Memory B cell (primary cell): ENCODE measurements around the gene SLC22A23.

Experiments used
- ATAC-seq: fragments of 150-1000 bp; cut with Tn5 transposase; 2 replicates; pipeline ENCODE4 v1.10.0; 2021; ENCODE audit warnings: low read depth, mild to moderate bottlenecking, moderate library complexity
- DNase-seq, 2 donors: peaks; one replicate each; pipeline ENCODE4 v3.0.0; 2022; ENCODE audit warnings: low spot score in 2 of 2
- H3K27ac Mint-ChIP-seq: one replicate; pipeline ENCODE4 v1.8.0; 2022; ENCODE audit warnings: mild to moderate bottlenecking, moderate library complexity, mixed read lengths
- H3K27me3 Mint-ChIP-seq: one replicate; pipeline ENCODE4 v1.8.0; 2022; ENCODE audit warnings: mixed read lengths
- H3K36me3 Mint-ChIP-seq: one replicate; pipeline ENCODE4 v1.8.0; 2022; ENCODE audit warnings: mild to moderate bottlenecking, mixed read lengths
- H3K4me1 Mint-ChIP-seq: one replicate; pipeline ENCODE4 v1.8.0; 2022; ENCODE audit warnings: mixed read lengths
- H3K4me3 Mint-ChIP-seq: one replicate; pipeline ENCODE4 v1.8.0; 2022; ENCODE audit warnings: mild to moderate bottlenecking, moderate library complexity, mixed read lengths
- H3K9me3 Mint-ChIP-seq: one replicate; pipeline ENCODE4 v1.8.0; 2022; ENCODE audit warnings: mixed read lengths

SLC22A23 gene

DNA sequence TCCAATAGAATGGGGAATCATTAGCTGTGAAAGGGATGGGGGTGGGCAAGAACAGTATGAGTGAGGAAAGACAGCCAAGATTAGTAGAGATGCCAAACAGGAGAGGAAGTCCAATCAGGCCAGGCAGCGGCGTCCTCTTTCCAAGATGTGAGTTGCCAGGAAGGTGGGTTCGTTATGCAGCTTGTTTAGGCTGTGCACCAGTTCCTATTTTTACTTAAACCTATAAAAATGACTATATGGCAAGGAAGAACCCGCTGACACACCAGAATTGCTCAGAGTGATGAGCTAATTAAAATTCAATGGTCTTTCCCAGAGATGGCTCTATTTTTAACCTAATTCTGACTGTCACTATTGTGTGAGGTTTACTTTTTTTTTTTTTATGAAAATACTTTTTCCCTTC lies 88.2 kb downstream of the SLC22A23 start:
- H3K4me3 Mint-ChIP-seq: no peak overlapping the region
- peaks cover 4% of the 10 kb centered on the region for H3K27me3 Mint-ChIP-seq
- no peak for ATAC-seq
- H3K27ac Mint-ChIP-seq: no peak overlapping the region
- DNase-seq: no peak
- no peaks in the 10 kb centered on the region for H3K4me1 Mint-ChIP-seq
- no peaks in the 10 kb centered on the region for H3K9me3 Mint-ChIP-seq
- no peaks in the 10 kb centered on the region for H3K36me3 Mint-ChIP-seq

GRCh38 chr6:3367630-3368029 lies 89.2 kb downstream of the SLC22A23 start:
- ATAC-seq: no peak
- no peak overlapping the region for H3K4me3 Mint-ChIP-seq

GRCh38 chr6:3366596-3367413 lies 90.0 kb downstream of the SLC22A23 start:
- Mint-ChIP-seq H3K27ac (no peak overlapping the region), H3K4me3 (no peak overlapping the region), H3K4me1 (no peaks in the 10 kb centered on the region), H3K9me3 (no peaks in the 10 kb centered on the region), H3K27me3 (peaks cover 6% of the 10 kb centered on the region), H3K36me3 (no peaks in the 10 kb centered on the region)
- no peak for ATAC-seq
- DNase-seq: no peak

More at GRCh38 chr6:3367630-3368029, 89.2 kb downstream of the SLC22A23 start:
- Mint-ChIP-seq H3K9me3 (no peaks in the 10 kb centered on the region), H3K27ac (no peak overlapping the region), H3K36me3 (no peaks in the 10 kb centered on the region), H3K4me1 (no peaks in the 10 kb centered on the region), H3K27me3 (peaks cover 6% of the 10 kb centered on the region)
- no peak for DNase-seq

- no peaks in the 10 kb centered on the region for H3K9me3 Mint-ChIP-seq
- peaks cover 7% of the 10 kb centered on the region for H3K27me3 Mint-ChIP-seq
- peaks cover 3% of the 10 kb centered on the region for H3K4me1 Mint-ChIP-seq
- H3K4me3 Mint-ChIP-seq: no peak overlapping the region
- no peak overlapping the region for H3K27ac Mint-ChIP-seq
- no peak for ATAC-seq
- DNase-seq: no peak
- no peaks in the 10 kb centered on the region for H3K36me3 Mint-ChIP-seq
Measured at GRCh38 chr6:3364391-3364790, 92.5 kb downstream of the SLC22A23 start.

GRCh38 chr6:3363296-3364025 lies 93.4 kb downstream of the SLC22A23 start:
- Mint-ChIP-seq H3K4me1 (peaks cover 7% of the 10 kb centered on the region), H3K4me3 (no peak overlapping the region), H3K36me3 (no peaks in the 10 kb centered on the region), H3K27ac (no peak overlapping the region), H3K9me3 (no peaks in the 10 kb centered on the region), H3K27me3 (peaks cover 7% of the 10 kb centered on the region)
- no peak for ATAC-seq
- no peak for DNase-seq

DNA sequence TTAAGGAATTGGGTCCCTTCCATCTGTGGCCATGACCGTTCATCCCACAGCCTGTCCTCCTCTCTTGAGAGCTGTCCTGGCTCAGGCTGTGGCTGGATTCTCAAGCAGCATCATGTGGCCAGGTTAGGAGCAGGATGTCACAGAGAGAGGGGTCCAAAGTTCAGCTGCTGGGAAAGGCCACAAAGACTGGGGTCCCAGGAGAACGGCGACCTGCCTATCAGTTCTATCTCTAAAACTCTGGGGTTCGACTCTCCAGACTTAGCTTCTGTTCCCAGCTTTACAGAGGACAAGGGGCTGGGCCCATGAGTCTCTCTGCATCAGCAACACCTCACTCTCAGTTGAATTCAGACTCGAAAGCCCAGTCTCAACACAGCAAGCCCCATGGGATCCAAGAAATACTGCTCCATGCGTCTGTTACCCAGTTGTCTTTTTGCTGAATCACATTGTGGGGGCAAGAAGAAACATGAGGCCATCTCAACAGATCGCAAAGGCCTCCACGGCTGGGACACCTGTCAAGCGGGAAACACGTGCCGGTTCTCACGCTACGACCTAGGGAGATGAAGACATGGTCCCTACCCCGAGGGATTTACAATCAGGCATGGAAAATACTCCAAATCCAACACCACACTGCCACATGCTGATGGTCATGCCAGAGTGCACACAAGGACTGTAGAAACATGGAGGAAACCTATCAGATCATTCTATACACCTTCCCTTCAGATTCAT lies 95.4 kb downstream of the SLC22A23 start:
- ATAC-seq (no peak), DNase-seq (no peak)
- Mint-ChIP-seq H3K4me1 (peaks cover 15% of the 10 kb centered on the region), H3K36me3 (peaks cover 2% of the 10 kb centered on the region), H3K4me3 (no peak overlapping the region), H3K27ac (no peak overlapping the region), H3K9me3 (no peaks in the 10 kb centered on the region), H3K27me3 (peaks cover 7% of the 10 kb centered on the region)

GRCh38 chr6:3360727-3361045 lies 96.2 kb downstream of the SLC22A23 start:
- DNase-seq (no peak), ATAC-seq (no peak)
- Mint-ChIP-seq H3K4me1 (peaks cover 18% of the 10 kb centered on the region), H3K36me3 (peaks cover 2% of the 10 kb centered on the region), H3K27ac (no peak overlapping the region), H3K27me3 (peaks cover 7% of the 10 kb centered on the region), H3K4me3 (no peak overlapping the region), H3K9me3 (no peaks in the 10 kb centered on the region)

DNA sequence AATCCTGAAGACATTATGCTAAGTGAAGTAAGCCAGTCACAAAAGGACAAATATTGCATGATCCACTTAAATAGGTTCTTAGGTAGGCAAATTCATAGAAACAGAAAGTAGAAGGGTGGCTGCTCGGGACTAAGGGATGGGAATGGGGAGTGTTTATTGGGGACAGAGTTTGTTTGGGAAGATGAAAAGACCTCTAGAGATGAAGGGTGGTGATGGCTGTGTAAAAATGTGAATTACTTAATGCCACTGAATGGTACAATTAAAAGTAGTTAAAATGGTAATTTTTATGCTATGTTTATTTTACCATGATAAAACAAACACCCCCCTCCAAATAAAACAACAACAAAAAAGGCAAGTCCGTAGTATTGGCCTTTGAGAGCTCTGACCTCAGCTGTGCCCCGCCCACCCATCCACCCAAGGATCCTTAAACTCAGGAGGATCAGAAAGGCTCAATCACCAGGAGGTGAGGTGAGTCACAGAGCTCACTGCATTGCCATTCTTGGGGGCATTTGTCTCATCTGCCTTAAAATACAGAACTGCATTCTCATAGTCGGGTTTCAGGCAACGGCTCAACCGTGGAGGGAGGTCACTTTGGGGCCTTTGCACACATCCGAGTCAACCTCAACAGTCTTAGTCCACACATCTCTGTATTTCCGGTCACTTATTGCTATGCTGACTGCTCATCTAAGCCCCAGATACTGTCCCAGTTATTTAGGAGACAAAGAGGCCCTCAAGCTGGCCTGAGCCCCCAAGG lies 96.7 kb downstream of the SLC22A23 start:
- Mint-ChIP-seq H3K27me3 (peaks cover 7% of the 10 kb centered on the region), H3K27ac (no peak overlapping the region), H3K4me1 (peaks cover 22% of the 10 kb centered on the region), H3K9me3 (no peaks in the 10 kb centered on the region), H3K36me3 (peaks cover 2% of the 10 kb centered on the region), H3K4me3 (no peak overlapping the region)
- ATAC-seq: no peak
- no peak for DNase-seq

GRCh38 chr6:3359101-3359752 lies 97.6 kb downstream of the SLC22A23 start:
- Mint-ChIP-seq H3K4me3 (no peak overlapping the region), H3K27ac (no peak overlapping the region), H3K27me3 (peaks cover 3% of the 10 kb centered on the region), H3K4me1 (peaks cover 29% of the 10 kb centered on the region), H3K36me3 (peaks cover 2% of the 10 kb centered on the region), H3K9me3 (no peaks in the 10 kb centered on the region)
- DNase-seq: no peak
- no peak for ATAC-seq

DNA sequence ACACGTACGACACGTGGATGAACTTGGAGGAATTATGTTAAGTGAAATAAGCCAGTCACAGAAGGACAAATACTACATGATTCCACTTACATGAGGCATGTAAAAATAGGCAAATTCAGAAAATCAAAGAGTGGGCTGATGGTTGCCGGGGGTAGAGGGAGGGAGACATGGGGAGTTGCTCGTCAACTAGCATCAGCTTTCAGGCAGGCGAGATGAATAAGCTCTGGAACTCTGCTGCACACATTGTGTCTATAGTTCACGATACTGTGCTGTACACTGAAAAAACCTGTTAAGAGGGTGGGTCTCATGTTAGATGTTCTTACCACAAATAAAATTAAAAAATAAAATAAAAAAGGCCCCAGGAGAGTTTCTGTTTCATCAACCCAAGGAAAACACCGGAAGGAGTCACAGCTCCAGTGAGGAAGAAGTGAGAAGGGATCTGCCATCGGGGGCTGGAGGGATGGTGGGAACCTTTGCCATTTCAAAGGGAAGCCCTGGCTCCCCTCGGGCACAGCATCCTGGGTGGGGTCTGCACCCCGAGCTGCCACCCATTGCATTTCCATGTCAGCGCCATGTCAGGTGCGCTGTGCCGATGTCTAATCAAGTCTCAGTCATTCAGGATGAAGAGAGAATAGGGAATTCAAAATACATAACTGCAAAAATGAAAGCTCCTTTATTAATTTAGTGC lies 98.3 kb downstream of the SLC22A23 start:
- H3K36me3 Mint-ChIP-seq: peaks cover 2% of the 10 kb centered on the region
- ATAC-seq: no peak
- no peak for DNase-seq
- H3K4me3 Mint-ChIP-seq: no peak overlapping the region
- no peak overlapping the region for H3K27ac Mint-ChIP-seq
- H3K4me1 Mint-ChIP-seq: peaks cover 35% of the 10 kb centered on the region
- no peaks in the 10 kb centered on the region for H3K9me3 Mint-ChIP-seq
- H3K27me3 Mint-ChIP-seq: peaks cover 3% of the 10 kb centered on the region

DNA sequence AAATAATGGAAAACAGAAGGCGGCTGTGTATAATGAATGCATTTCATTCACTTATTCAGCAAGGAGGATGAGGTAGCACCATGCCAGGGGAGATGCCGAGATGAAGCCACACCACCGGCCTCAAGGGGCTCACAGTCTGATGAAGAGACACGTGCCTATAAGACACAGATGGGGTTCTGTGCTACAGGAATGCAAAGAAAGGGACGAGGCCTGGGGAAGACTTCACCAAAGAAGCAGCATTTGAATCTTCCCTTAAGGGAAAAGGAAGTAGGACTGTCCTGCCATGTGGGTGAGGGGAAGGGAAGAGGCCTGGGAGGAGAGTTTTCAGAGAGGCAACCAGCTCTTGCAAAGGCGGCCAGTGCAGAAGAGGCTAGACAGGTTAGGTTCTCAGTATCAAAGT lies 99.2 kb downstream of the SLC22A23 start:
- H3K4me1 Mint-ChIP-seq: peaks cover 38% of the 10 kb centered on the region
- no peak for DNase-seq

DNA sequence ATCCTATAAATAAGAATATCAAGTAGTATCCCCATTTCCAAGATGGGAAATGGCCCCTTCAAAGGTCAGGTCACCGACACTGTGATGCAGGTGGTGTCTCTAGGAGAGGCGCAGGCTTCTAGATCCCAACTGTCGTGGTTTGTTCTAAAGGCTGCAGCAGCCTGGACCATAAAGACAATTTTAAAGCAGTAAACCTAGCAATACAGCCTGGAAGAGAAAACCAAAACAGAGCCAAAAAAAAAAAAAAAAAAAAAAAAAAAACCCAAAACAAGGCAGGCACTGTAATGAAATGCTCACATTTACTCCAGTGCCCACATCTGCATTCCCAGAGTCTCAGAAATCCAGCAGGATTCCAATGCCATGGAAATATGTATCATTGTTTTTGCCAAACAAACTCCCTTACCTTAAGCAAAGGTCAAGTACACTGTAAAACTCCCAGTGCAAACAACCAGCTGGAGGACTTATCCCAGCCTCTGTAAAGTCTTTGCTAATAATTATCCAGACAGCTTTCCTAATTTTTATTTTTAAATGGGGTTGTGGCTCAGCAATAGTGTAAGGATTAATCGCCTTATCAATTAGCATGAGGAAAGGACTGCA lies 99.9 kb downstream of the SLC22A23 start:
- H3K4me3 Mint-ChIP-seq: peak overlapping the region; percentile 96
- peaks cover 2% of the 10 kb centered on the region for H3K36me3 Mint-ChIP-seq
- ATAC-seq (no peak), DNase-seq (no peak)
- peaks cover 43% of the 10 kb centered on the region for H3K4me1 Mint-ChIP-seq
- H3K9me3 Mint-ChIP-seq: no peaks in the 10 kb centered on the region
- peaks cover 5% of the 10 kb centered on the region for H3K27me3 Mint-ChIP-seq
- H3K27ac Mint-ChIP-seq: peak overlapping the region; percentile 91

More for the DNA sequence above, 99.2 kb downstream of the SLC22A23 start:
- no peak overlapping the region for H3K27ac Mint-ChIP-seq
- H3K4me3 Mint-ChIP-seq: no peak overlapping the region
- H3K9me3 Mint-ChIP-seq: no peaks in the 10 kb centered on the region
- H3K36me3 Mint-ChIP-seq: peaks cover 2% of the 10 kb centered on the region
- no peak for ATAC-seq
- peaks cover 1% of the 10 kb centered on the region for H3K27me3 Mint-ChIP-seq
